ENCODE measurements around the gene NCMAP.

DNA sequence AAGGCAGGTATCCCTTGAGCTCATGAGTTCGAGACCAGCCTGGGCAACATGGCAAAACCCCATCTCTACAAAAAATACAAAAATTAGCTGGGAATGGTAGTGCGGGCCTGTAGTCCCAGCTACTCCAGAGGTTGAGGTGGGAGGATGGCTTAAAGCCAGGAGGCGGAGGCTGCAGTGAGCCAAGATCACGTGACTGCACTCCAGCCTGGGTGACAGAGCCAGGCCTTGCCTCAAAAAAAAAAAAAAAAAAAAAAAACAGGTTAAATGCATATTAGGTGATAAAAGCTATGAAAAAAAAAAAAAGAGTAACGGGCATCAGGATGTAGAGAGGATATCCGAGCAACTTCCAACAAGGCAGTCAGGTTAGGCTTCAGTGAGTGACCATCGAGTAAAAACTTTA is 84.4 kb downstream of the NCMAP start:
- TF ChIP-seq GATA2 (IDR thresholded peaks at IDR 0.05; ENCODE audit: low read depth, low read length) (no peak), GATA3 (IDR thresholded peaks at IDR 0.05; ENCODE audit: low read depth, low read length) (no peak)

Data from SH-SY5Y (cell line).